HG03196 (cell line): ENCODE data around the gene HLA-DMA.

Source experiments
- ATAC-seq: cut with Tn5 transposase; IDR thresholded peaks from one replicate; pipeline ENCODE4 v1.9.1; 2021; ENCODE audit not compliant: unreplicated experiment

Gene HLA-DMA

DNA sequence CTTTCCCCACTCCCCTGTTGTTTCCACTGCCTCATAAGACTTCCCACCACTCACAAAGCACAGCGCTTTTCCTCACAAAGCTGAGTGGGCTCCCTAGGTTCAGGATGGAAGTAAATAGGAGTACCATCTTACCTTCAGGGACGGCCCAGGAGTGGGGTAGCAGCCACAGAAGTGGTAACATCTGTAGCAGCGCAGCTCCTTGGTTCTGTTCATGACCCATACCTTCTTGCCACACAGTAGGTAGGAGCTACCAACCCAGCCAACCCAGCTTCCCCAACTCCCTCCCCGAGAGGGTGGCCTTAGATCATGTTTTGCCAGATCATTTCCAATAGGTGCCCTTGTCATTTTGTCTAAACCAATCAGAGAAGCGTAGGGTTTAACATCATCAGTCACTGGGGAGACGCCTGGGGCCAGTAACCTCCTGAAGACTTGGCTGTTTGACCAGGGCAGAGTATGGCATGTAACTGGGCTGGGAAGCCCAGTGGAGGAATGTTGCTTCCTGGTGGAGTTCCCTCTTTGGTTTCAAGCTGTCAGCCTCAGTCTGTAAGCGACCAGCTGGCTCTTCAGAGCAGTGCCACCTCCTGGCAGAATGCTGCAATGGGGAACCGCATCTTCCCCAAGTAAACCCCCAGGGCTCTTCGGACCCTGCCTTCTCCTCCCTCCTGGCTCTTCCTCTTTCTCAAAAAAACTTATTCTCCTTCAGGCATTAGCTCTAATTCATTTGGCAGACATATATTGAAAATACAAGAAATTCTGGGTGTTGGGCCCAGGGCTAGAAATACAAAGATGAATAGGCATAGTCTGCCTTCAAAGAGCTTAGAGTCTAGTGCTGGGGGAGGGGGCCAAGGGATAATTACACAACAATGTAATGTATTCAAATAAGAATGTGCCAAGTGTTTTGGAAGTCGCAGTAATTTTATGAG is at the start of gene HLA-DMA:
Gene HLA-DMA, minus strand, starts transcription at position 281 of the 923 bp plus-strand sequence. Its CDS starts 61 bp downstream, at position 220.
- peak; percentile 84 for ATAC-seq

DNA sequence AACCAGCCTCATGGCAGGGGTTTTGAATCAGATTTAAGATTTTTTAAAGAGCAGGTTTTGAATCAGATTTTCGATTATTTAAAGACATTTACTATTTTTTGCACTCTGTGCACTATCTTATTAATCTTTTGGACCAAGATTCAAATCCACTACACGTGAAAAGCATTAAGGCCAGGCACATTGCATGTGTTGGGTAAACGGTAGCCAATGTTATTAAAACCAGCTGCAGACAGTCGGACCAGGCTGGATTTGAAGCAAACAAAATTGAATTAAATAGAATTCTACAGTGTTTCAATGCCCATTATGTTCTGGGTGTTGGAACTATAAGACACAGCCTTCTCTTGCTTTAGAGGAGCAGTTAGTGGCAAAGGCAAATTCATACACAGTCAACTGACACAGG is 48.8 kb upstream of the HLA-DMA start:
- no peak for ATAC-seq

DNA sequence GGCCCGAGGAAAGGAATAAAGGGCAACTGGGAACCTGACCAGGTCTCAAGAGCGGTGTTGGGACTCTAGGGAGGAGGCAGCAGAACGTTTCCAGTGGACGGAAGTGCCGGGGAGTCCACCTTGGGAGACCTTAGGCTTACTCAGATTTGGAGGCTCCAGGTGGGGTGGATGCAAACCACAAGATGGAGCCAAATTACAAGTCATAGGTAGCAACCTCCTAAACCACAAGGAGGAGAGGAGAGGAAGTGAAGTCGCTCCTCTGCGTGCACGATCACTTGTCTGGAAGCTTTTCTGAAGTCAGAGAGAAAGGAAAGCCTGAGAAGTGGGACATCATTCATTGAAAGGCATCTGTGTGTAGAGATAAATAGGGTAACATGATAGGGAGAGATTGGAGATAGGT is 47.2 kb upstream of the HLA-DMA start:
- no peak for ATAC-seq

DNA sequence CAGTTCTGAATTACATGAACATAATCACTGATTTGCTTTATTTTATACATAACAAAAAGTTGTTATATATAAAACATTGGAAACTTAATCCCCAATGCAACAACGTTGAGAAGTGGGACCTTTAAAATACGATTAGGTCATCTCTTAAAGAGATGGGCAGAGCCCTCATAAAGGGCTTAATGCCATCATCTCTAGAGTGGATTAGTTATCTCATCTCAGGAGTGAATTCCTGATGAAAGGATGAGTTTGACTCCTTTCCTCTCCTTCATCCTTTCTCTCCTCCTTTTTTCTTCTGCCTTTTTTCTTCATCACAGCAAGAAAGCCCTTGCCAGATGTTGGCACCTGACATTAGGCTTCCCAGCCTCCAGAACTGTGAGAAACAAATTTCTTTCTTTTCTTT is 42.6 kb upstream of the HLA-DMA start:
- ATAC-seq = no peak

DNA sequence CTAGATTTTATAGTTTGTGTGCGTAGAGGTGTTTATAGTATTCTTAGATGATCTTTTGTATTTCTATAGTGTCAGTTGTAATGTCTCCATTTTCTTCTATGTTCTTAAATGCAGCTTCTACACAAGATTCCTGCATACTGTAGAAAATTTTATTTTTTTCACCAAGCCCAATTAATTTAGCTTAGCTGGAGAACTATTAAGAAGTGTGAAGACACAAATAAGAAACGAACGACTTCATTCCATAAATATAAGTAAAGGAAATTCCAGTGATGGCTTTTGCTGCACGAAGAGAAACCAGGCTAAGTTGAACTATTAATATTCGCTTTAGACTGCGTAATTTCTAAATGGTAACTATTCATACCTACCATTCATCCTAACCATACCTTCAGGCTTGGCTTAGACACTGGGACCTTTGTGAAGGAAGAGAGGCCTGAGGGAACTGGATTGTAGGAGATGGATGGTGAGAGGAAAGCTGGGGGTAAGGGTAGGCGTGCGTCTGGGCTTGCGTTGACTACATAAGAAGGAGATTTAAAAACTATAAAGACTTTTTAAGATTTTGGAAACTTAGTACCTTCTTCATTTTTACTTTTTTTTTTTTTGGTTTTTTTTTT is 40.6 kb upstream of the HLA-DMA start:
- ATAC-seq = no peak

DNA sequence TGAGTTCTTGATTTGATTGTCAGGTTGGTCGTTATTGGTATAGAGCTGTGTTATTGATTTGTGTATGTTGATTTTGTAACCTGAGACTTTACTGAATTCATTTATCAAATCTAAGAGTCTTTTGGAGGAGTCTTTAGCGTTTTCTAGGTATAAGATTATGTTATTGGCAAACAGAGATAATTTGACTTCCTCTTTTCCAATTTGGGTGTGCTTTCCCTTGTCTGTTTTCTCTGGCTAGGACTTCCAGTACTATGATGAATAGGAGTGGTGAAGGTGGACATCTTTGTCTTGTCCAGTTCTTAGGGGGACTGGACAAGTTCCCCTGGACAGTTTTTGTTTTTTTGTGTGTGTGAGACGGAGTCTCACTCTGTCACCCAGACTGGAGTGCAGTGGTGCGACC is 39.1 kb upstream of the HLA-DMA start:
- ATAC-seq = no peak

DNA sequence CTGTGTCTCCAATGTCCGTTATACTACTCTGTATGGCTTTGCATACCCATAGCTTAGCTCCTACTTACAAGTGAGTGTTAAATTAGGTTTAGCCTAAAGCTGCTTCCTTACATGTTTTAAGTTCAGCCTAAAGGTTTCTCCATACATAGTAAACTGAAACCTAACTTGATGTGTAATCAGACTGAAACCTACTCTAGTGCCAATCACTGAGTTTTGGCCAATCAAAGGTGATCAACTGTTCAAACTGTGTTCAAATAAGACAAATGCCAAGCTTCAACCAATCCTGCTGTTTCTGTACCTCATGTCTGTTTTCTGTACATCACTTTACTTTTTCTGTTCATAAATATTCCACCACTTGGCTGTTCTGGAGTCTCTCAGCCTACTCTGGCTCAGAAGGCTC is 36.5 kb upstream of the HLA-DMA start:
- no peak for ATAC-seq

DNA sequence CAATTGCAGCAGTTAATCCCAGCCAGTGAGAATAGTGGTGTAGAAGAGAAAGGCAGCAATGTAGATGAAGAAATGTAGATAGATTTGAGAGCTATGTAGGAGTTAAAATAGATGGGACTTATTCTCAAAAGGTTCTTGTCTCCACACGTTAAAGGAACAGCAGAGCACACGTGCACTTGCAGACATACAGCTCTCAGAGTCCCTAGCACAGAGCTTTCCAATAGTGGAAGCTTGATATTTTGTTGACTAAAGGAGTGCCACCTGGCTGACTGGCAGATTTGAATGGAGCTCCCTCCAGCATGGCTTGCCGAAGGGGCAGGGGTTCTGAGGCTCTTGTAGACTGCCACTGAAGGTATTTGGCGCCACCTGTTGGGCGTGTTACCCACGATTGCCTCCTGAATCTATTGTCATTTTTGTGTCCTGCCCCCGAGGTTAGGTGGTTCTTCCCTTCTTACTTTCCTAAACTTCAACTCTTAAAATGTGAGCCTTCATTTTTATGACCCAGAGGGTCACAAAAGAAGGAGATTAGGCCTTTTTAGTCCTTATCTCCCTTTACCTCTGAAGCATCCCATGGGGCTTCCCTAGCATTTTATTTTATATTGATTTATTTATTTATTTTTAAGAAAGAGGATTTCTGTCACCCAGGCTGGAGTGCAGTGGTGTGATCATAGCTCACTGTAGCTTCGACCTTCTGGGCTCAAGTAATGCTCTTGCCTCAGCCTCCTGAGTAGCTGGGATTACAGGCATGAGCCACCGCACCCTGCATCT is 31.9 kb upstream of the HLA-DMA start:
- ATAC-seq = peak; percentile 66

DNA sequence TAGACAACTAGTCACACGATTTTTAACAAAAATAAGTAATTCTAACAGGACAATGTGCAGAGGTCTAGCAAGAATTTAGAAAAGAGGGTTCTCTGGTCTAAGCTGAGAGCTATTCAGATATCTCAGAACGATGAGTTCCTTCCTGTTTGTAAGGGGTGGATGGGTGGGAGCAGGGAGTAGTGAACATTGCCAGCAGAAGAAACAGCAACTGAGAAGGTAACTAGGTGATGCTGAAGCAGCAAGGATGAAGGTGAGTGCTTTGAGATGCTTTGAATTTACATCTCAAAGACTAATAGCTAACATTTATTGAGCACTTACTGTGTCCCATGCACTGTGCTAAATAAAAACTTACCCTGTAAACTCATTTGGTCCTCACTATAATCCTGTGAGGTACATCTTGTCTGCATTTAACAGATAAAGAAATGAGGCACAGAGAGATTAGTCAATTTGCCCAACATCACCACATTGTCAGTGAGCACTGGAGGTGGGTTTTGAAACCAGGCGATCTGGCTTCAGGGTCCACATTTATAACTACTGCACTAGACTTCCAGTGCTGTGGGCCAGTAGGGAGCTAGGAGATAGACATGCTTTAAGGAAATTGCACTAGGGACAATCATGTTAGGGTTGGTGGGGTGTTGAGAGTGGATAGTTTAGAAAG is 31.2 kb upstream of the HLA-DMA start:
- ATAC-seq = no peak

DNA sequence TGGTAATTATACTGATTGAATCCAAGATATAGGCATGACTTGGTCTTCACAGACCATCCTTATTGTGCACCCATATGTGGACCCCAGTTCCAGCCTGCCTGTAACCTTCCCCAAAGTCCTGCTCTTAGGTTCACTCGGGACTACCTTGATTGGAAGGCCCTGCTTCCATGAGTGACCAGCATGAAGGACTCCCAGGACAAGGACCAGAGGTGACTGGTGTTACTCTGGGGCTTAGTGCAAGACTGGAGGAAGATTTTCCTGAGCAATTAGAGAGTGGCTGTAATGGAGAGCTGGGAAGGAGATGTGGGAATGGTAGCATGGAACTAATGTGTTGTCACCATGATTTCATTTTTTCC is 30.6 kb upstream of the HLA-DMA start:
- ATAC-seq = no peak

DNA sequence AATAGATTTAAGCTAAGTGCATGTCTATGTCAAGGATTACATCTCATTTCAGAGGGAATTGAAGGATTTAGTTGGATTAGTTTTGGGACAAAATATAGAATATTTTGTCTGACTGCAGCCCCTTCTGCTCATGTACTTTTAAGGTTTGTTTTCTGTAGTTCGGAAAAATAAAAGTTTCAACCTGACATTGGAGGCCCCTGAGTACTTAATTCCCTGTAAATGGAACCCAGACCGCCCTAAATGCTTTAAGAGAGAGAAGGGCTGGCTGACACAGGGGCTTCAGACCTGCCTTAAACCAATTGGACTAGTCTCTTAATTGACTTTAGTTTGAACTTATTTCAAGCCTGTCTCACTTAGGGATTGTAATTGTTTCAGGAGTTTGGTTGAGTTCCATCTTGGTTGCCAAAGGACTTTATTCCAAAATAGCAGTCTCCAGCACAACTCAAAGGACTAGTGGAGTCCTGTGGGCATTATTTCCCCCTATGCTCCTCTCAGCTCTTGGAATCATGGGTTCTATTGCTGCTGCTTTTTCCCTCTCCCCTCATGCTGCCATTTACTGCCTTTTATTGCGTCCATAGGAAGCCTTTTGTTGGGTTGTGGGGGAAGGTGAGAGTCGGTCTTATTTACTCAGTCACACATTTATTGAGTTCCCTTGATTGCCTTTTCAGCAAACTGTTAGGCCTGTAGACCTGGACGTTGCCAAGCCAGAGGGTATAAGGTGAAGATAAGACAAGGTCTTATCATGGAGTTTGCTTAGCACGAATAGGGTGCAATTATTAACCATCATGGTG is 30.0 kb upstream of the HLA-DMA start:
- no peak for ATAC-seq

DNA sequence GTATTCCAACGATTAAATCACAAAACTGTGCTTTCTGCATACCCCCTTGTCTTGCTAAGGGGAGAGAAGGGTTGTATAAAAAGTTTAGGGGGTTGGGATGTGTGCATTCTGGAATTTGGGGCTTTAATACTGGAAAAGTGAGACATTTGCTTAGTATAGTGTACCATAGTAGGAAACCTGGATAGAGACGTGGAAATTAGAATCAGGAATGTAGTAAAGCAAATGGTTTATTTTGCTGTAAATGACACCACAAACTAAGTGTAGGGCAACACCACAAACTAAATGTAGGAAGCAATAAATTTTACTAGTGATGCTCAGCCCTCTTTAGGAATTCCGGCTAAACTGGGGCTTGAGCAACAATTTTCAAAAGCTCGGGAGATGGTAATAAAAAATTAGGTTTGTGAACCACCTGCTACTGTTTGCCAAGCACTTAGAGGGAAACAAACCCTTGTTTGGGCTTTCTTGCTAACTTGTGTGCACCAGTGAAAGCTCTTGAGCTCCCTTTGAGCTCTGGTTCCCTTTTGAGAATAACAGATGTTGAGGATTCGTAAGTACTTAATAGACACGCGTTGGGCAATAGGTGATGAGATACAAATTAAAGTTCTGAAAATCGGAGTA is 29.3 kb upstream of the HLA-DMA start:
- no peak for ATAC-seq

DNA sequence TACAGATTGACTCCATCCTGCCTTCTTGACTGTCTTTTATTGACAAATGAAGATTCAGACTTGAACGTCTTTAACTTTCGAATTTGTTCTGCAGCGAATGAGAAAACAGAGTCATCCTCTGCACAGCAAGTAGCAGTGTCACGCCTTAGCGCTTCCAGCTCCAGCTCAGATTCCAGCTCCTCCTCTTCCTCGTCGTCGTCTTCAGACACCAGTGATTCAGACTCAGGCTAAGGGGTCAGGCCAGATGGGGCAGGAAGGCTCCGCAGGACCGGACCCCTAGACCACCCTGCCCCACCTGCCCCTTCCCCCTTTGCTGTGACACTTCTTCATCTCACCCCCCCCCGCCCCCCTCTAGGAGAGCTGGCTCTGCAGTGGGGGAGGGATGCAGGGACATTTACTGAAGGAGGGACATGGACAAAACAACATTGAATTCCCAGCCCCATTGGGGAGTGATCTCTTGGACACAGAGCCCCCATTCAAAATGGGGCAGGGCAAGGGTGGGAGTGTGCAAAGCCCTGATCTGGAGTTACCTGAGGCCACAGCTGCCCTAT is 27.7 kb upstream of the HLA-DMA start:
- no peak for ATAC-seq

DNA sequence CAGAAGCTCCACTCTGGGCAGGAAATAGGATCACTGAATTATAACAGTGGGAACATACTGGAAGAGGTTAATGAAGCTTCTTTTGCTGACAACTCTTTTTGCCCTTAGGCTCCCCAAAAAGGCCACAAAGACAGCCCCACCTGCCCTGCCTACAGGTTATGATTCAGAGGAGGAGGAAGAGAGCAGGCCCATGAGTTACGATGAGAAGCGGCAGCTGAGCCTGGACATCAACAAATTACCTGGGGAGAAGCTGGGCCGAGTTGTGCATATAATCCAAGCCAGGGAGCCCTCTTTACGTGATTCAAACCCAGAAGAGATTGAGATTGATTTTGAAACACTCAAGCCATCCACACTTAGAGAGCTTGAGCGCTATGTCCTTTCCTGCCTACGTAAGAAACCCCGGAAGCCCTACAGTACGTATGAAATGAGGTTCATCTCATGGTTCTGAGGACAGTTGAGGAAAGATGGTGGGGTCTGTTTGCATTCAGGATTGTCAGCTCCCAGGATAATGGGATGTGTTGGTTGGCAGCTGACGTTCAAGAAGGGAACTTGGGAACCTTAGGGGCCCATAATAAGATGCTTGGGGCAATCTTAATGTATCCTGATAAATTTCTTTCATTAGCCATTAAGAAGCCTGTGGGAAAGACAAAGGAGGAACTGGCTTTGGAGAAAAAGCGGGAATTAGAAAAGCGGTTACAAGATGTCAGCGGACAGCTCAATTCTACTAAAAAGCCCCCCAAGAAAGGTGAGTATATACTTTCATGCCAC is 27.0 kb upstream of the HLA-DMA start:
- no peak for ATAC-seq

DNA sequence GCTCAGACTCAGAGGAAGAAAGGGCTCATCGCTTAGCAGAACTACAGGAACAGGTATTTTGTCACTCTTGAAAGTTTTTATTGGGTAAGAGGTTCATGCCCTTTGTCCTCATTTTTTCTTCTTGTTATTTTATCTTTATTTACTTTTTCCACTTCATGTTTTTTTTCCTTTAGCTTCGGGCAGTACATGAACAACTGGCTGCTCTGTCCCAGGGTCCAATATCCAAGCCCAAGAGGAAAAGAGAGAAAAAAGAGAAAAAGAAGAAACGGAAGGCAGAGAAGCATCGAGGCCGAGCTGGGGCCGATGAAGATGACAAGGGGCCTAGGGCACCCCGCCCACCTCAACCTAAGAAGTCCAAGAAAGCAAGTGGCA is 25.0 kb upstream of the HLA-DMA start:
- ATAC-seq = no peak

DNA sequence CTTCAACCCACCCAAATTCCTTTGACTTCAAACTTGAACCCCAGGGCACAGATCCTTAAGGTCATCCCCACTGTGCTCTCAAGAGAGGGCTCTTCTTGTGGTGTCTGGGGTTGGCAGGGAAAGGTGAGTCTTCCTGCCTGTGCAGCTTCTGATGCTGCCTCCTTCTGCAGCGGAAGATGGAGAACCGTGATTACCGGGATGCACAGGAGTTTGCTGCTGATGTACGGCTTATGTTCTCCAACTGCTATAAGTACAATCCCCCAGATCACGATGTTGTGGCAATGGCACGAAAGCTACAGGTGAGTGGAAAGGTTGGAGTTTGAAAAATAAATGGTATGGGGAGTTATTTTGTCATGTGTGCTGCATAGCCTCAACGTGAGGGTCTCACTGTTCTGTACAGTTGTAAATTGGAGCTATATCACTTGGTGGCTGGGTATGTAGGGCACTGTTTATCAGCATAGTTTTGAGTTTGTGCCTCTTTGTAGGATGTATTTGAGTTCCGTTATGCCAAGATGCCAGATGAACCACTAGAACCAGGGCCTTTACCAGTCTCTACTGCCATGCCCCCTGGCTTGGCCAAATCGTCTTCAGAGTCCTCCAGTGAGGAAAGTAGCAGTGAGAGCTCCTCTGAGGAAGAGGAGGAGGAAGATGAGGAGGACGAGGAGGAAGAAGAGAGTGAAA is 24.5 kb upstream of the HLA-DMA start:
- ATAC-seq = no peak

DNA sequence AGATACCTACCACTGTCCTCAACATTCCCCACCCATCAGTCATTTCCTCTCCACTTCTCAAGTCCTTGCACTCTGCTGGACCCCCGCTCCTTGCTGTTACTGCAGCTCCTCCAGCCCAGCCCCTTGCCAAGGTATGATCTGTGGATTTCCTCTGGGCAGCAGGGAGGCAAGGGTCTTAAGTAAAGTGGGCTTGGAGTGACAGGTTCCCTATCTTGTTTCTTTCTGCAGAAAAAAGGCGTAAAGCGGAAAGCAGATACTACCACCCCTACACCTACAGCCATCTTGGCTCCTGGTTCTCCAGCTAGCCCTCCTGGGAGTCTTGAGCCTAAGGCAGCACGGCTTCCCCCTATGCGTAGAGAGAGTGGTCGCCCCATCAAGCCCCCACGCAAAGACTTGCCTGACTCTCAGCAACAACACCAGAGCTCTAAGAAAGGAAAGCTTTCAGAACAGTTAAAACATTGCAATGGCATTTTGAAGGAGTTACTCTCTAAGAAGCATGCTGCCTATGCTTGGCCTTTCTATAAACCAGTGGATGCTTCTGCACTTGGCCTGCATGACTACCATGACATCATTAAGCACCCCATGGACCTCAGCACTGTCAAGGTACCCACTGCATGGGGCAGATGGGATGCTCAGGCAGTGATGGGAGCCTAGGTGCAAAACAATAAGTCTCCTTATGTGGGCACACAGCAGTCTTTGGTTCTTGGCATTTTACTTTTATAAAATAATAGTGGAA is 23.6 kb upstream of the HLA-DMA start:
- no peak for ATAC-seq

DNA sequence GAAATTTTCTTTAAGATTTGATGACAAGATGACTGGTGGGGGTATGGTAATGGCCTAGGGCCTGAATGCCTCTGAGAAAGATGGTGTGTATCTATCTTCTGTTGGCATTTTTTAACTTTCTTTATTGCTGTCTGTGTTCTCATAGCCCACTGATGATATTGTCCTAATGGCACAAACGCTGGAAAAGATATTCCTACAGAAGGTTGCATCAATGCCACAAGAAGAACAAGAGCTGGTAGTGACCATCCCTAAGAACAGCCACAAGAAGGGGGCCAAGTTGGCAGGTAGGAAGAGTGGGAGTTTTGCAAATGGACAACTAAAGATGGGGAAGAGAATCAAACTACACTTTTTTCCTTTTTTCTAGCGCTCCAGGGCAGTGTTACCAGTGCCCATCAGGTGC is 23.0 kb upstream of the HLA-DMA start:
- no peak for ATAC-seq
